ENCODE results near the gene PTPRD. TPM values are rescaled to one million over a fixed set of nuclear protein-coding genes. Genes with fewer than 3 reads are reported as not detected.

PTPRD gene
- total RNA-seq, 1 experiment from 2014 or later, result 32.5 TPM

DNA sequence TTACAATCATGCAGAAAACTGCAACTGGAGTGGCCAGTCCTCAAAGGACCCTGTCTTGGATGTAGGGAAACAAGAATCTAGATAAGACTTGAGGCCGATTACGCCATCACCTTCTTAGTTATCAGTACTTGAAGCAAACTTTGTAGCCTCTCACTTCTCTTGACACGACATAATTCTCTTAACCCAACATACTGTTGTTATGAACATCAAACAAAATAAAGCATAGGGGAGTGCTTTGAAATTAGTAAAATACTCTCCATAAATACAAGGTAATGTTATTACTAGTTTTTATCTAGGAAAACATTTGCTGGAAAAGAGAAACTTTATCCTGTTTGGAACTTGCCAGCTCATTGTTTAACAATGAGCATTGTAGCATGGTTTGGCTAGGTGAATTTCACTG lies 2238.3 kb downstream of the PTPRD start:
- H2BK5ac ChIP-seq (ENCODE audit: insufficient read length, low read length), result no peak overlapping the region
- Mint-ChIP-seq H3K27me3 (ENCODE audit: low read depth) (no peaks in the 10 kb centered on the region), H3K9me3 (no peaks in the 10 kb centered on the region), H3K27ac (no peak overlapping the region), H3K4me3 (no peak overlapping the region), H3K36me3 (ENCODE audit: insufficient read depth in 1 of 3, low read depth in 3 of 3) (no peaks in the 10 kb centered on the region), H3K4me1 (peaks cover 2% of the 10 kb centered on the region in 2 experiments; a peak in 2 of 4 replicates)
- H3K9me3 ChIP-seq (ENCODE audit: control insufficient read depth, low read depth, low read length), result no peaks in the 10 kb centered on the region
- H3K4me1 ChIP-seq (ENCODE audit: insufficient read depth, low read length), result no peaks in the 10 kb centered on the region
- H3K23ac ChIP-seq (ENCODE audit: insufficient read length, low read depth, low read length), result no peak overlapping the region
- H4K20me1 ChIP-seq (ENCODE audit: control insufficient read depth, insufficient read depth, insufficient read length), result no peaks in the 10 kb centered on the region
- H3K4ac ChIP-seq (ENCODE audit: low read depth, low read length), result no peak overlapping the region
- H3K23me2 ChIP-seq (ENCODE audit: insufficient read length, low read depth, low read length, poor library complexity, severe bottlenecking), result no peaks in the 10 kb centered on the region
- H4K91ac ChIP-seq (ENCODE audit: insufficient read length, low read depth, low read length), result no peak overlapping the region
- no peak overlapping the region for H2AFZ ChIP-seq (ENCODE audit: low read length)
- H3K14ac ChIP-seq (ENCODE audit: insufficient read depth, low read length), result no peak overlapping the region
- H2BK20ac ChIP-seq (ENCODE audit: low read depth, low read length, poor library complexity, severe bottlenecking), result no peak overlapping the region
- no peaks in the 10 kb centered on the region for H3K79me2 ChIP-seq (ENCODE audit: insufficient read depth, low read length)
- H3K18ac ChIP-seq (ENCODE audit: insufficient read length, low read depth, low read length), result no peak overlapping the region
- H3K27me3 ChIP-seq (ENCODE audit: insufficient read depth, low read length), result no peaks in the 10 kb centered on the region
- no peak overlapping the region for H4K5ac ChIP-seq (ENCODE audit: insufficient read length, low read depth, low read length)
- no peaks in the 10 kb centered on the region for H3K79me1 ChIP-seq (ENCODE audit: insufficient read depth, low read depth, low read length, poor library complexity, severe bottlenecking)
- no peak overlapping the region for H3K4me2 ChIP-seq (ENCODE audit: insufficient read depth, insufficient read length, low read length)
- TF ChIP-seq, protein P1, sequence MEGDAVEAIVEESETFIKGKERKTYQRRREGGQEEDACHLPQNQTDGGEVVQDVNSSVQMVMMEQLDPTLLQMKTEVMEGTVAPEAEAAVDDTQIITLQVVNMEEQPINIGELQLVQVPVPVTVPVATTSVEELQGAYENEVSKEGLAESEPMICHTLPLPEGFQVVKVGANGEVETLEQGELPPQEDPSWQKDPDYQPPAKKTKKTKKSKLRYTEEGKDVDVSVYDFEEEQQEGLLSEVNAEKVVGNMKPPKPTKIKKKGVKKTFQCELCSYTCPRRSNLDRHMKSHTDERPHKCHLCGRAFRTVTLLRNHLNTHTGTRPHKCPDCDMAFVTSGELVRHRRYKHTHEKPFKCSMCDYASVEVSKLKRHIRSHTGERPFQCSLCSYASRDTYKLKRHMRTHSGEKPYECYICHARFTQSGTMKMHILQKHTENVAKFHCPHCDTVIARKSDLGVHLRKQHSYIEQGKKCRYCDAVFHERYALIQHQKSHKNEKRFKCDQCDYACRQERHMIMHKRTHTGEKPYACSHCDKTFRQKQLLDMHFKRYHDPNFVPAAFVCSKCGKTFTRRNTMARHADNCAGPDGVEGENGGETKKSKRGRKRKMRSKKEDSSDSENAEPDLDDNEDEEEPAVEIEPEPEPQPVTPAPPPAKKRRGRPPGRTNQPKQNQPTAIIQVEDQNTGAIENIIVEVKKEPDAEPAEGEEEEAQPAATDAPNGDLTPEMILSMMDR (conservative IDR thresholded peaks at IDR 0.05), result no peak
- no peak overlapping the region for H3K9ac ChIP-seq (ENCODE audit: extremely low read depth, insufficient read length, low read length)
- WGBS (ENCODE audit: extremely low coverage, insufficient read length, low lambda C conversion rate), result no CpG with 5 or more reads among the region's 3 CpGs
- no peak overlapping the region for H2BK120ac ChIP-seq (ENCODE audit: low read depth, low read length, poor library complexity, severe bottlenecking)
- H4K8ac ChIP-seq (replicated peaks; ENCODE audit: insufficient read length, low read depth, low read length), result no peak overlapping the region
- DNase-seq, result no peak
- no peak overlapping the region for H2BK15ac ChIP-seq (ENCODE audit: low read depth, low read length)
- H3K27ac ChIP-seq (ENCODE audit: insufficient read length, low read depth, low read length), result no peak overlapping the region
- no peak overlapping the region for H3T11ph ChIP-seq (ENCODE audit: low read length)
- no peak overlapping the region for H2BK12ac ChIP-seq (ENCODE audit: insufficient read length, low read depth, low read length)
- H3K56ac ChIP-seq (ENCODE audit: insufficient read length, low read depth, low read length), result no peak overlapping the region
- H2AK5ac ChIP-seq (ENCODE audit: insufficient read length, low read length), result no peak overlapping the region

All from H9 (cell line).